ENCODE data around the gene ZNF341.

The ZNF341 gene

DNA sequence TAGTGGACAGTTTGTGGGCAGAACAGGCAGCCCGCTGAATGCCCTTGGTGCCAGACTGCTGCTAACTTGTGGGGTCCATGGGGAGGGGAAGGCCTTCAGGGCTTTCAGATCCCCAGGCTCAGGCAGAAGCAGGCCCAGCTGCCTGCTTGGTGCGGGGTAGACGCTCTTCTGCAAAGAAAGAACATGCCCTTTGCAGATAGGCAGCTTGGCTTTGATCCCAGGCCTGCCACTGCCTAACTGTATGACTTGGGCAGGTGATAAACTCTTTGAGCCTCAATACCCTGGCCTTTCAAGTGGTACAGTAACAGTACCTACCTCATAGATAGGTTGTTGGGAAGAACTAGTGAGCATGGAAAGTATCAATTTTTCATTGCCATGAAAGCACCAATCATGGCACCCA lies 107.8 kb downstream of the ZNF341 start:
- Histone ChIP-seq H3K4me3 (ENCODE audit: low read depth, low read length) (no peak overlapping the region), H3K36me3 (ENCODE audit: control insufficient read depth in 2 of 2, insufficient read depth in 1 of 2, low read length in 2 of 2) (peaks cover 0 to 3% of the 10 kb centered on the region in 2 experiments; a peak in 2 of 3 replicates), H3K9me3 (ENCODE audit: control insufficient read depth, insufficient read depth, low read depth, low read length) (no peaks in the 10 kb centered on the region), H3K4me1 (ENCODE audit: control insufficient read depth, insufficient read depth, low read length) (peaks cover 26% of the 10 kb centered on the region), H3K27ac (ENCODE audit: extremely low read depth, low read depth, low read length) (no peak overlapping the region)
- TF ChIP-seq, protein P1, sequence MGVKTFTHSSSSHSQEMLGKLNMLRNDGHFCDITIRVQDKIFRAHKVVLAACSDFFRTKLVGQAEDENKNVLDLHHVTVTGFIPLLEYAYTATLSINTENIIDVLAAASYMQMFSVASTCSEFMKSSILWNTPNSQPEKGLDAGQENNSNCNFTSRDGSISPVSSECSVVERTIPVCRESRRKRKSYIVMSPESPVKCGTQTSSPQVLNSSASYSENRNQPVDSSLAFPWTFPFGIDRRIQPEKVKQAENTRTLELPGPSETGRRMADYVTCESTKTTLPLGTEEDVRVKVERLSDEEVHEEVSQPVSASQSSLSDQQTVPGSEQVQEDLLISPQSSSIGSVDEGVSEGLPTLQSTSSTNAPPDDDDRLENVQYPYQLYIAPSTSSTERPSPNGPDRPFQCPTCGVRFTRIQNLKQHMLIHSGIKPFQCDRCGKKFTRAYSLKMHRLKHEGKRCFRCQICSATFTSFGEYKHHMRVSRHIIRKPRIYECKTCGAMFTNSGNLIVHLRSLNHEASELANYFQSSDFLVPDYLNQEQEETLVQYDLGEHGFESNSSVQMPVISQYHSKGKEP (tag by site-specific recombination; IDR thresholded peaks at IDR 0.05) = no peak
- TF ChIP-seq ZNF692 (tag by site-specific recombination; IDR thresholded peaks at IDR 0.05) = no peak
- TF ChIP-seq ZNF292 (tag by site-specific recombination; IDR thresholded peaks at IDR 0.05; ENCODE audit: borderline replicate concordance, low read depth) = no peak
- TF ChIP-seq ZNF362 (tag by site-specific recombination; IDR thresholded peaks at IDR 0.05) = no peak
- no peak for TF ChIP-seq GLIS2 (tag by site-specific recombination; IDR thresholded peaks at IDR 0.05)
- no peak for TF ChIP-seq SALL2 (tag by site-specific recombination; IDR thresholded peaks at IDR 0.05; ENCODE audit: borderline replicate concordance)
- TF ChIP-seq, protein P2, sequence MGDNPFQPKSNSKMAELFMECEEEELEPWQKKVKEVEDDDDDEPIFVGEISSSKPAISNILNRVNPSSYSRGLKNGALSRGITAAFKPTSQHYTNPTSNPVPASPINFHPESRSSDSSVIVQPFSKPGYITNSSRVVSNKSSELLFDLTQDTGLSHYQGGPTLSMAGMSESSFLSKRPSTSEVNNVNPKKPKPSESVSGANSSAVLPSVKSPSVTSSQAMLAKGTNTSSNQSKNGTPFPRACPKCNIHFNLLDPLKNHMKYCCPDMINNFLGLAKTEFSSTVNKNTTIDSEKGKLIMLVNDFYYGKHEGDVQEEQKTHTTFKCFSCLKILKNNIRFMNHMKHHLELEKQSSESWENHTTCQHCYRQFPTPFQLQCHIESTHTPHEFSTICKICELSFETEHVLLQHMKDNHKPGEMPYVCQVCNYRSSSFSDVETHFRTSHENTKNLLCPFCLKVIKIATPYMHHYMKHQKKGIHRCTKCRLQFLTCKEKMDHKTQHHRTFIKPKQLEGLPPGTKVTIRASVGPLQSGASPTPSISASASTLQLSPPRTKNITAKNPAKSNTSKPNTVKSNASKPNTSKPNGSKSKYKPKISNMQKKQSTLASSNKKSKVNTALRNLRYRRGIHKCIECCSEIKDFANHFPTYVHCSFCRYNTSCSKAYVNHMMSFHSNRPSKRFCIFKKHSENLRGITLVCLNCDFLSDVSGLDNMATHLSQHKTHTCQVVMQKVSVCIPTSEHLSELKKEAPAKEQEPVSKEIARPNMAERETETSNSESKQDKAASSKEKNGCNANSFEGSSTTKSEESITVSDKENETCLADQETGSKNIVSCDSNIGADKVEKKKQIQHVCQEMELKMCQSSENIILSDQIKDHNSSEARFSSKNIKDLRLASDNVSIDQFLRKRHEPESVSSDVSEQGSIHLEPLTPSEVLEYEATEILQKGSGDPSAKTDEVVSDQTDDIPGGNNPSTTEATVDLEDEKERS (tag by site-specific recombination; IDR thresholded peaks at IDR 0.05) = no peak
- ChIA-PET POLR2A (no interaction called here), CTCF (interaction anchor here (1.6 kb wide), 1 partner anchor 230 kb away, joined by 5 read pairs; no protein-coding TSS in a partner anchor)

DNA sequence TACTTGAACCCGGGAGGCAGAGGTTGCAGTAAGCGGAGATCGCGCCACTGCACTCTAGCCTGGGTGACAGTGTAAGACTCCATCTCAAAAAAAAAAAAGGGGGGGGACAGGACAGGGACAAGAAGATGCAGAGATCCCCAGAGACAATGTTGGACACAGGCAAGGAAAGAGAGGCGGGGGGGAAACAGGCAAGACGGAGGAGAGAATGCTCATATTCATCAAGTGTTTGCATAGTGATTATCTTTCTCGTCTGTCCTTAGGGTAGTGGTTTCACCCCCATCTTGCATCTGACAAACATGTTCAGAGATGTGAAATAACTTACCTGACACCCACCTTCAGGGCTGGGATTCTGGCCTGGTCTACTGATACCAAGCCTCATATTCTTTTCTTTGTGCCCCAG lies 108.4 kb downstream of the ZNF341 start:
- H3K4me3 ChIP-seq (ENCODE audit: low read depth, low read length) = no peak overlapping the region
- POLR2A ChIA-PET = no interaction called here
- TF ChIP-seq, protein P3, sequence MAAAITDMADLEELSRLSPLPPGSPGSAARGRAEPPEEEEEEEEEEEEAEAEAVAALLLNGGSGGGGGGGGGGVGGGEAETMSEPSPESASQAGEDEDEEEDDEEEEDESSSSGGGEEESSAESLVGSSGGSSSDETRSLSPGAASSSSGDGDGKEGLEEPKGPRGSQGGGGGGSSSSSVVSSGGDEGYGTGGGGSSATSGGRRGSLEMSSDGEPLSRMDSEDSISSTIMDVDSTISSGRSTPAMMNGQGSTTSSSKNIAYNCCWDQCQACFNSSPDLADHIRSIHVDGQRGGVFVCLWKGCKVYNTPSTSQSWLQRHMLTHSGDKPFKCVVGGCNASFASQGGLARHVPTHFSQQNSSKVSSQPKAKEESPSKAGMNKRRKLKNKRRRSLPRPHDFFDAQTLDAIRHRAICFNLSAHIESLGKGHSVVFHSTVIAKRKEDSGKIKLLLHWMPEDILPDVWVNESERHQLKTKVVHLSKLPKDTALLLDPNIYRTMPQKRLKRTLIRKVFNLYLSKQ (tag by site-specific recombination; IDR thresholded peaks at IDR 0.05; ENCODE audit: borderline replicate concordance) = no peak
- TF ChIP-seq, protein P4, sequence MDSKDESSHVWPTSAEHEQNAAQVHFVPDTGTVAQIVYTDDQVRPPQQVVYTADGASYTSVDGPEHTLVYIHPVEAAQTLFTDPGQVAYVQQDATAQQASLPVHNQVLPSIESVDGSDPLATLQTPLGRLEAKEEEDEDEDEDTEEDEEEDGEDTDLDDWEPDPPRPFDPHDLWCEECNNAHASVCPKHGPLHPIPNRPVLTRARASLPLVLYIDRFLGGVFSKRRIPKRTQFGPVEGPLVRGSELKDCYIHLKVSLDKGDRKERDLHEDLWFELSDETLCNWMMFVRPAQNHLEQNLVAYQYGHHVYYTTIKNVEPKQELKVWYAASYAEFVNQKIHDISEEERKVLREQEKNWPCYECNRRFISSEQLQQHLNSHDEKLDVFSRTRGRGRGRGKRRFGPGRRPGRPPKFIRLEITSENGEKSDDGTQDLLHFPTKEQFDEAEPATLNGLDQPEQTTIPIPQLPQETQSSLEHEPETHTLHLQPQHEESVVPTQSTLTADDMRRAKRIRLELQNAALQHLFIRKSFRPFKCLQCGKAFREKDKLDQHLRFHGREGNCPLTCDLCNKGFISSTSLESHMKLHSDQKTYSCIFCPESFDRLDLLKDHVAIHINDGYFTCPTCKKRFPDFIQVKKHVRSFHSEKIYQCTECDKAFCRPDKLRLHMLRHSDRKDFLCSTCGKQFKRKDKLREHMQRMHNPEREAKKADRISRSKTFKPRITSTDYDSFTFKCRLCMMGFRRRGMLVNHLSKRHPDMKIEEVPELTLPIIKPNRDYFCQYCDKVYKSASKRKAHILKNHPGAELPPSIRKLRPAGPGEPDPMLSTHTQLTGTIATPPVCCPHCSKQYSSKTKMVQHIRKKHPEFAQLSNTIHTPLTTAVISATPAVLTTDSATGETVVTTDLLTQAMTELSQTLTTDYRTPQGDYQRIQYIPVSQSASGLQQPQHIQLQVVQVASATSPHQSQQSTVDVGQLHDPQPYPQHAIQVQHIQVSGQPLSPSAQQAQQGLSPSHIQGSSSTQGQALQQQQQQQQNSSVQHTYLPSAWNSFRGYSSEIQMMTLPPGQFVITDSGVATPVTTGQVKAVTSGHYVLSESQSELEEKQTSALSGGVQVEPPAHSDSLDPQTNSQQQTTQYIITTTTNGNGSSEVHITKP (tag by site-specific recombination; IDR thresholded peaks at IDR 0.05) = peak; percentile 72
- H3K36me3 ChIP-seq (ENCODE audit: control insufficient read depth in 2 of 2, insufficient read depth in 1 of 2, low read length in 2 of 2) = no peaks in the 10 kb centered on the region
- CTCF ChIA-PET = interaction anchor here (1.6 kb wide), 1 partner anchor 230 kb away, joined by 5 read pairs; no protein-coding TSS in a partner anchor
- no peaks in the 10 kb centered on the region for H3K9me3 ChIP-seq (ENCODE audit: control insufficient read depth, insufficient read depth, low read depth, low read length)
- no peak overlapping the region for H3K27ac ChIP-seq (ENCODE audit: extremely low read depth, low read depth, low read length)
- peaks cover 26% of the 10 kb centered on the region for H3K4me1 ChIP-seq (ENCODE audit: control insufficient read depth, insufficient read depth, low read length)

Data from HEK293 (cell line).